Measurements from ENCODE around the gene CAPRIN1. TPM values are rescaled to one million over a fixed set of nuclear protein-coding genes. Genes with fewer than 3 reads are reported as not detected.

The CAPRIN1 gene
- 229 and 231 TPM in 2 replicates for polyA plus RNA-seq (2013)

GRCh38 chr11:34051349-34052035, at the start of gene CAPRIN1:
Gene CAPRIN1, plus strand, starts transcription at chr11:34051731. Its CDS starts 690 bp downstream, at chr11:34052421.
- peak within 1 kb of the TSS; percentile 89 for H3K4me3 ChIP-seq (ENCODE audit: low read depth, low read length)
- no CpG with 5 or more reads among the region's 64 CpGs for WGBS (ENCODE audit: extremely low coverage, insufficient coverage, insufficient read length)
- peak within 1 kb of the TSS; percentile 100 for H3K14ac ChIP-seq (ENCODE audit: low read length)
- DNase-seq: peak; percentile 79 to 85
- peaks cover 23% of the 10 kb centered on the region for H3K79me1 ChIP-seq (ENCODE audit: low read length)
- H3K4ac ChIP-seq (ENCODE audit: low read depth, low read length): peak within 1 kb of the TSS; percentile 99
- H3K79me2 ChIP-seq (ENCODE audit: control insufficient read depth, insufficient read depth, low read length, poor library complexity): peaks cover 25% of the 10 kb centered on the region
- H3K23ac ChIP-seq (ENCODE audit: low read length): no peak within 1 kb of the TSS
- no peaks in the 10 kb centered on the region for H3K9me3 ChIP-seq (ENCODE audit: insufficient read depth, low read depth, low read length)
- peak within 1 kb of the TSS; percentile 100 for H2BK120ac ChIP-seq (ENCODE audit: insufficient read depth, low read length, poor library complexity)
- H4K8ac ChIP-seq (ENCODE audit: low read depth, low read length): peak within 1 kb of the TSS; percentile 100
- H3K27me3 ChIP-seq (ENCODE audit: insufficient read depth, low read length): no peaks in the 10 kb centered on the region
- peak within 1 kb of the TSS; percentile 82 for H3K4me2 ChIP-seq (ENCODE audit: low read length)
- peak within 1 kb of the TSS; percentile 65 for H2BK12ac ChIP-seq (ENCODE audit: low read length)
- H3K27ac ChIP-seq (ENCODE audit: low read depth, low read length): peak within 1 kb of the TSS; percentile 100
- peaks cover 5 to 9% of the 10 kb centered on the region in 2 experiments for H3K36me3 ChIP-seq (ENCODE audit: control insufficient read depth in 1 of 2, insufficient read depth in 2 of 2, low read length in 2 of 2)
- peak within 1 kb of the TSS; percentile 88 for H3K9ac ChIP-seq (ENCODE audit: low read length)
- H3K4me1 ChIP-seq (ENCODE audit: control insufficient read depth in 1 of 2, insufficient read depth in 2 of 2, low read length in 2 of 2): peaks cover 0 to 4% of the 10 kb centered on the region in 2 experiments
- peak within 1 kb of the TSS; percentile 100 for H4K91ac ChIP-seq (ENCODE audit: low read depth, low read length)
- peak within 1 kb of the TSS; percentile 99 for H2BK5ac ChIP-seq (ENCODE audit: low read depth, low read length, poor library complexity)
- H4K12ac ChIP-seq (ENCODE audit: low read depth, low read length): peak within 1 kb of the TSS; percentile 100
- H2AK5ac ChIP-seq (ENCODE audit: low read length): peak within 1 kb of the TSS; percentile 97
- H2AFZ ChIP-seq (ENCODE audit: insufficient read depth, low read length, poor library complexity): peak within 1 kb of the TSS; percentile 91
- peak within 1 kb of the TSS; percentile 100 for H3K18ac ChIP-seq (ENCODE audit: low read length)

GRCh38 chr11:34002420-34002819, 49.1 kb upstream of the CAPRIN1 start:
- no CpG with 5 or more reads among the region's 4 CpGs for WGBS (ENCODE audit: extremely low coverage, insufficient coverage, insufficient read length)

GRCh38 chr11:34004236-34004635, 47.3 kb upstream of the CAPRIN1 start:
- Histone ChIP-seq H3K27me3 (ENCODE audit: insufficient read depth, low read length) (no peaks in the 10 kb centered on the region), H3K4ac (ENCODE audit: low read depth, low read length) (no peak overlapping the region), H3K9me3 (ENCODE audit: insufficient read depth, low read depth, low read length) (no peaks in the 10 kb centered on the region), H2BK12ac (ENCODE audit: low read length) (no peak overlapping the region), H4K8ac (ENCODE audit: low read depth, low read length) (no peak overlapping the region), H3K79me1 (ENCODE audit: low read length) (no peaks in the 10 kb centered on the region), H3K4me2 (ENCODE audit: low read length) (no peak overlapping the region), H4K12ac (ENCODE audit: low read depth, low read length) (no peak overlapping the region), H3K4me1 (ENCODE audit: control insufficient read depth in 1 of 2, insufficient read depth in 2 of 2, low read length in 2 of 2) (peaks cover 0 to 2% of the 10 kb centered on the region in 2 experiments), H3K9ac (ENCODE audit: low read length) (no peak overlapping the region), H3K14ac (ENCODE audit: low read length) (no peak overlapping the region), H3K18ac (ENCODE audit: low read length) (no peak overlapping the region), H3K4me3 (ENCODE audit: low read depth, low read length) (no peak overlapping the region), H3K36me3 (ENCODE audit: control insufficient read depth in 1 of 2, insufficient read depth in 2 of 2, low read length in 2 of 2) (no peaks in the 10 kb centered on the region), H3K79me2 (ENCODE audit: control insufficient read depth, insufficient read depth, low read length, poor library complexity) (no peaks in the 10 kb centered on the region), H2AFZ (ENCODE audit: insufficient read depth, low read length, poor library complexity) (no peak overlapping the region), H2AK5ac (ENCODE audit: low read length) (no peak overlapping the region), H2BK120ac (ENCODE audit: insufficient read depth, low read length, poor library complexity) (no peak overlapping the region), H4K91ac (ENCODE audit: low read depth, low read length) (no peak overlapping the region), H2BK5ac (ENCODE audit: low read depth, low read length, poor library complexity) (no peak overlapping the region), H3K23ac (ENCODE audit: low read length) (no peak overlapping the region), H3K27ac (ENCODE audit: low read depth, low read length) (no peak overlapping the region)
- WGBS (ENCODE audit: extremely low coverage, insufficient coverage, insufficient read length): no CpG with 5 or more reads among the region's 3 CpGs
- no peak for DNase-seq

More at GRCh38 chr11:34002420-34002819, 49.1 kb upstream of the CAPRIN1 start:
- Histone ChIP-seq H3K79me1 (ENCODE audit: low read length) (no peaks in the 10 kb centered on the region), H3K79me2 (ENCODE audit: control insufficient read depth, insufficient read depth, low read length, poor library complexity) (no peaks in the 10 kb centered on the region), H4K91ac (ENCODE audit: low read depth, low read length) (no peak overlapping the region), H3K4me3 (ENCODE audit: low read depth, low read length) (no peak overlapping the region), H3K9me3 (ENCODE audit: insufficient read depth, low read depth, low read length) (no peaks in the 10 kb centered on the region), H3K27ac (ENCODE audit: low read depth, low read length) (no peak overlapping the region), H4K12ac (ENCODE audit: low read depth, low read length) (no peak overlapping the region), H3K4ac (ENCODE audit: low read depth, low read length) (no peak overlapping the region), H2AK5ac (ENCODE audit: low read length) (no peak overlapping the region), H2BK5ac (ENCODE audit: low read depth, low read length, poor library complexity) (no peak overlapping the region), H3K4me1 (ENCODE audit: control insufficient read depth in 1 of 2, insufficient read depth in 2 of 2, low read length in 2 of 2) (peaks cover 2 to 3% of the 10 kb centered on the region in 2 experiments), H3K9ac (ENCODE audit: low read length) (no peak overlapping the region), H3K4me2 (ENCODE audit: low read length) (no peak overlapping the region), H3K14ac (ENCODE audit: low read length) (no peak overlapping the region), H2AFZ (ENCODE audit: insufficient read depth, low read length, poor library complexity) (no peak overlapping the region), H2BK12ac (ENCODE audit: low read length) (no peak overlapping the region), H4K8ac (ENCODE audit: low read depth, low read length) (no peak overlapping the region), H3K27me3 (ENCODE audit: insufficient read depth, low read length) (no peaks in the 10 kb centered on the region), H3K23ac (ENCODE audit: low read length) (no peak overlapping the region), H3K36me3 (ENCODE audit: control insufficient read depth in 1 of 2, insufficient read depth in 2 of 2, low read length in 2 of 2) (no peaks in the 10 kb centered on the region), H3K18ac (ENCODE audit: low read length) (no peak overlapping the region), H2BK120ac (ENCODE audit: insufficient read depth, low read length, poor library complexity) (no peak overlapping the region)
- peak; percentile 35 to 60 for DNase-seq

GRCh38 chr11:34006876-34007275, 44.7 kb upstream of the CAPRIN1 start:
- no peak overlapping the region for H3K14ac ChIP-seq (ENCODE audit: low read length)
- no peak overlapping the region for H4K12ac ChIP-seq (ENCODE audit: low read depth, low read length)
- no peak overlapping the region for H3K4ac ChIP-seq (ENCODE audit: low read depth, low read length)
- H2BK5ac ChIP-seq (ENCODE audit: low read depth, low read length, poor library complexity): no peak overlapping the region
- no peak overlapping the region for H2BK12ac ChIP-seq (ENCODE audit: low read length)
- H3K9ac ChIP-seq (ENCODE audit: low read length): no peak overlapping the region
- H3K79me1 ChIP-seq (ENCODE audit: low read length): no peaks in the 10 kb centered on the region
- no peak overlapping the region for H3K4me3 ChIP-seq (ENCODE audit: low read depth, low read length)
- H3K4me2 ChIP-seq (ENCODE audit: low read length): no peak overlapping the region
- H4K8ac ChIP-seq (ENCODE audit: low read depth, low read length): no peak overlapping the region
- H3K4me1 ChIP-seq (ENCODE audit: control insufficient read depth in 1 of 2, insufficient read depth in 2 of 2, low read length in 2 of 2): peaks cover 0 to 2% of the 10 kb centered on the region in 2 experiments
- no peak overlapping the region for H2BK120ac ChIP-seq (ENCODE audit: insufficient read depth, low read length, poor library complexity)
- no peak overlapping the region for H3K23ac ChIP-seq (ENCODE audit: low read length)
- no peak overlapping the region for H3K27ac ChIP-seq (ENCODE audit: low read depth, low read length)
- H3K79me2 ChIP-seq (ENCODE audit: control insufficient read depth, insufficient read depth, low read length, poor library complexity): no peaks in the 10 kb centered on the region
- no peak for DNase-seq
- no peaks in the 10 kb centered on the region for H3K27me3 ChIP-seq (ENCODE audit: insufficient read depth, low read length)
- no peaks in the 10 kb centered on the region for H3K9me3 ChIP-seq (ENCODE audit: insufficient read depth, low read depth, low read length)
- no peak overlapping the region for H2AFZ ChIP-seq (ENCODE audit: insufficient read depth, low read length, poor library complexity)
- H4K91ac ChIP-seq (ENCODE audit: low read depth, low read length): no peak overlapping the region
- WGBS (ENCODE audit: extremely low coverage, insufficient coverage, insufficient read length): no CpG with 5 or more reads among the region's 2 CpGs
- H2AK5ac ChIP-seq (ENCODE audit: low read length): no peak overlapping the region
- no peak overlapping the region for H3K18ac ChIP-seq (ENCODE audit: low read length)
- H3K36me3 ChIP-seq (ENCODE audit: control insufficient read depth in 1 of 2, insufficient read depth in 2 of 2, low read length in 2 of 2): no peaks in the 10 kb centered on the region
